DND-41 (cell line): ENCODE data around the gene CYB5R3.

Experiments used
- EZH2 ChIP-seq: IDR thresholded peaks from 3 replicates; pipeline ENCODE4 v1.6.1; 2012; ENCODE audit warnings: borderline replicate concordance, low read depth, mild to moderate bottlenecking, moderate library complexity, low read length, inconsistent platforms; ENCODE audit not compliant: severe bottlenecking
- TF ChIP-seq, protein P1 (sequence below): IDR thresholded peaks from 2 replicates; pipeline ENCODE4 v1.5.1; 2012; ENCODE audit warnings: borderline replicate concordance, low read length, moderate library complexity, mild to moderate bottlenecking; ENCODE audit not compliant: poor library complexity, severe bottlenecking; ENCODE audit errors: extremely low read depth

GRCh38 chr22:42684462-42685195 lies 35.4 kb upstream of the CYB5R3 start:
- TF ChIP-seq, protein P1, sequence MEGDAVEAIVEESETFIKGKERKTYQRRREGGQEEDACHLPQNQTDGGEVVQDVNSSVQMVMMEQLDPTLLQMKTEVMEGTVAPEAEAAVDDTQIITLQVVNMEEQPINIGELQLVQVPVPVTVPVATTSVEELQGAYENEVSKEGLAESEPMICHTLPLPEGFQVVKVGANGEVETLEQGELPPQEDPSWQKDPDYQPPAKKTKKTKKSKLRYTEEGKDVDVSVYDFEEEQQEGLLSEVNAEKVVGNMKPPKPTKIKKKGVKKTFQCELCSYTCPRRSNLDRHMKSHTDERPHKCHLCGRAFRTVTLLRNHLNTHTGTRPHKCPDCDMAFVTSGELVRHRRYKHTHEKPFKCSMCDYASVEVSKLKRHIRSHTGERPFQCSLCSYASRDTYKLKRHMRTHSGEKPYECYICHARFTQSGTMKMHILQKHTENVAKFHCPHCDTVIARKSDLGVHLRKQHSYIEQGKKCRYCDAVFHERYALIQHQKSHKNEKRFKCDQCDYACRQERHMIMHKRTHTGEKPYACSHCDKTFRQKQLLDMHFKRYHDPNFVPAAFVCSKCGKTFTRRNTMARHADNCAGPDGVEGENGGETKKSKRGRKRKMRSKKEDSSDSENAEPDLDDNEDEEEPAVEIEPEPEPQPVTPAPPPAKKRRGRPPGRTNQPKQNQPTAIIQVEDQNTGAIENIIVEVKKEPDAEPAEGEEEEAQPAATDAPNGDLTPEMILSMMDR = no peak
- TF ChIP-seq EZH2 = no peak
